DOHH2 (cell line): ENCODE measurements around the gene DAP3.
"Not testable (repeated sequence)": the region's sequence is repeated elsewhere in the genome, so short reads cannot be mapped to it uniquely, and the experiment has no call there.

ENCODE experiments used
- EZH2phosphoT487 ChIP-seq: fragments of 200-600 bp; sonication (generic); IDR thresholded peaks from 2 replicates; pipeline ENCODE4 v1.6.1; 2017; ENCODE audit warnings: borderline replicate concordance, mild to moderate bottlenecking, antibody characterized with exemption, low read length, moderate library complexity, mixed read lengths
- TF ChIP-seq, protein P1 (sequence below): fragments of 200-600 bp; sonication (generic); IDR thresholded peaks from one replicate; pipeline ENCODE4 v1.5.1; 2014; ENCODE audit warnings: antibody characterized with exemption, mild to moderate bottlenecking, low read depth, low read length; ENCODE audit not compliant: poor library complexity, severe bottlenecking

DNA sequence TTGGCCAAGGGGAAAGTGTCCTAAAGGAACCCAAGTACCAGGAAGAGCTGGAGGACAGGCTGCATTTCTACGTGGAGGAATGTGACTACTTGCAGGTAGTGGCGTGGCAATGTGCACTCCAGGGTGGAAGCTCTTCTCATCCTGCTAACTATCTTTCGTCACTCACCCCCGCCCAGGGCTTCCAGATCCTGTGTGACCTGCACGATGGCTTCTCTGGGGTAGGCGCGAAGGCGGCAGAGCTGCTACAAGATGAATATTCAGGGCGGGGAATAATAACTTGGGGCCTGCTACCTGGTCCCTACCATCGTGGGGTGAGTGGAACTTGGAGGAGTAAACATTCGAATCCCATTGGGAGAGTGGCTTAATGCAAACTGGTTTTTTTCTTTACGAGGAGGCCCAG is 58.7 kb downstream of the DAP3 start:
- TF ChIP-seq, protein P1, sequence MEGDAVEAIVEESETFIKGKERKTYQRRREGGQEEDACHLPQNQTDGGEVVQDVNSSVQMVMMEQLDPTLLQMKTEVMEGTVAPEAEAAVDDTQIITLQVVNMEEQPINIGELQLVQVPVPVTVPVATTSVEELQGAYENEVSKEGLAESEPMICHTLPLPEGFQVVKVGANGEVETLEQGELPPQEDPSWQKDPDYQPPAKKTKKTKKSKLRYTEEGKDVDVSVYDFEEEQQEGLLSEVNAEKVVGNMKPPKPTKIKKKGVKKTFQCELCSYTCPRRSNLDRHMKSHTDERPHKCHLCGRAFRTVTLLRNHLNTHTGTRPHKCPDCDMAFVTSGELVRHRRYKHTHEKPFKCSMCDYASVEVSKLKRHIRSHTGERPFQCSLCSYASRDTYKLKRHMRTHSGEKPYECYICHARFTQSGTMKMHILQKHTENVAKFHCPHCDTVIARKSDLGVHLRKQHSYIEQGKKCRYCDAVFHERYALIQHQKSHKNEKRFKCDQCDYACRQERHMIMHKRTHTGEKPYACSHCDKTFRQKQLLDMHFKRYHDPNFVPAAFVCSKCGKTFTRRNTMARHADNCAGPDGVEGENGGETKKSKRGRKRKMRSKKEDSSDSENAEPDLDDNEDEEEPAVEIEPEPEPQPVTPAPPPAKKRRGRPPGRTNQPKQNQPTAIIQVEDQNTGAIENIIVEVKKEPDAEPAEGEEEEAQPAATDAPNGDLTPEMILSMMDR, result not testable (repeated sequence)
- not testable (repeated sequence) for TF ChIP-seq EZH2phosphoT487
